ENCODE measurements around the gene ERMARD. TPM values are rescaled to one million over a fixed set of nuclear protein-coding genes. Genes with fewer than 3 reads are reported as not detected.

The ERMARD gene
- total RNA-seq, 1 experiment from 2014 or later: 13.6 TPM

GRCh38 chr6:169766921-169767736 is 15.7 kb downstream of the ERMARD start:
- H2BK12ac ChIP-seq (ENCODE audit: insufficient read length, low read depth, low read length): no peak overlapping the region
- no peaks in the 10 kb centered on the region for H3K79me1 ChIP-seq (ENCODE audit: insufficient read depth, low read depth, low read length, poor library complexity, severe bottlenecking)
- H3T11ph ChIP-seq (ENCODE audit: low read length): no peak overlapping the region
- no peaks in the 10 kb centered on the region; the same call in 1 of the 2 replicates for H3K4me1 ChIP-seq (ENCODE audit: insufficient read depth, low read length)
- no peak overlapping the region for H2BK120ac ChIP-seq (ENCODE audit: low read depth, low read length, poor library complexity, severe bottlenecking)
- H2AK5ac ChIP-seq (ENCODE audit: insufficient read length, low read length): no peak overlapping the region
- no peaks in the 10 kb centered on the region for H3K9me3 ChIP-seq (ENCODE audit: control insufficient read depth, low read depth, low read length)
- no peak overlapping the region for H2AFZ ChIP-seq (ENCODE audit: low read length)
- no peak overlapping the region for H3K27ac ChIP-seq (ENCODE audit: insufficient read length, low read depth, low read length)
- H2BK15ac ChIP-seq (ENCODE audit: low read depth, low read length): no peak overlapping the region
- H3K18ac ChIP-seq (ENCODE audit: insufficient read length, low read depth, low read length): no peak overlapping the region
- no peak overlapping the region for H2BK5ac ChIP-seq (ENCODE audit: insufficient read length, low read length)
- no peak overlapping the region for H3K56ac ChIP-seq (ENCODE audit: insufficient read length, low read depth, low read length)
- no peak overlapping the region for H3K23ac ChIP-seq (ENCODE audit: insufficient read length, low read depth, low read length)
- no peak overlapping the region for H4K5ac ChIP-seq (ENCODE audit: insufficient read length, low read depth, low read length)
- no peaks in the 10 kb centered on the region for H4K20me1 ChIP-seq (ENCODE audit: control insufficient read depth, insufficient read depth, insufficient read length)
- no CpG with 5 or more reads among the region's 13 CpGs for WGBS (ENCODE audit: extremely low coverage, insufficient read length, low lambda C conversion rate)
- no peak for DNase-seq
- H3K9ac ChIP-seq (ENCODE audit: extremely low read depth, insufficient read length, low read length): no peak overlapping the region
- no peak overlapping the region for H3K4ac ChIP-seq (ENCODE audit: low read depth, low read length)
- no peaks in the 10 kb centered on the region for H3K27me3 ChIP-seq (ENCODE audit: insufficient read depth, low read length)
- TF ChIP-seq, protein P1, sequence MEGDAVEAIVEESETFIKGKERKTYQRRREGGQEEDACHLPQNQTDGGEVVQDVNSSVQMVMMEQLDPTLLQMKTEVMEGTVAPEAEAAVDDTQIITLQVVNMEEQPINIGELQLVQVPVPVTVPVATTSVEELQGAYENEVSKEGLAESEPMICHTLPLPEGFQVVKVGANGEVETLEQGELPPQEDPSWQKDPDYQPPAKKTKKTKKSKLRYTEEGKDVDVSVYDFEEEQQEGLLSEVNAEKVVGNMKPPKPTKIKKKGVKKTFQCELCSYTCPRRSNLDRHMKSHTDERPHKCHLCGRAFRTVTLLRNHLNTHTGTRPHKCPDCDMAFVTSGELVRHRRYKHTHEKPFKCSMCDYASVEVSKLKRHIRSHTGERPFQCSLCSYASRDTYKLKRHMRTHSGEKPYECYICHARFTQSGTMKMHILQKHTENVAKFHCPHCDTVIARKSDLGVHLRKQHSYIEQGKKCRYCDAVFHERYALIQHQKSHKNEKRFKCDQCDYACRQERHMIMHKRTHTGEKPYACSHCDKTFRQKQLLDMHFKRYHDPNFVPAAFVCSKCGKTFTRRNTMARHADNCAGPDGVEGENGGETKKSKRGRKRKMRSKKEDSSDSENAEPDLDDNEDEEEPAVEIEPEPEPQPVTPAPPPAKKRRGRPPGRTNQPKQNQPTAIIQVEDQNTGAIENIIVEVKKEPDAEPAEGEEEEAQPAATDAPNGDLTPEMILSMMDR (conservative IDR thresholded peaks at IDR 0.05): no peak
- Mint-ChIP-seq H3K4me1 (peaks cover 0 to 3% of the 10 kb centered on the region in 2 experiments; a peak in 1 of 4 replicates), H3K9me3 (no peaks in the 10 kb centered on the region), H3K27me3 (ENCODE audit: low read depth) (no peaks in the 10 kb centered on the region; the same call in 1 of the 2 replicates), H3K36me3 (ENCODE audit: insufficient read depth in 1 of 3, low read depth in 3 of 3) (peaks cover 2 to 44% (median 34%) of the 10 kb centered on the region in 3 experiments; a peak in 5 of 7 replicates), H3K4me3 (no peak overlapping the region), H3K27ac (no peak overlapping the region)
- no peaks in the 10 kb centered on the region for H3K79me2 ChIP-seq (ENCODE audit: insufficient read depth, low read length)
- no peak overlapping the region for H4K91ac ChIP-seq (ENCODE audit: insufficient read length, low read depth, low read length)
- no peaks in the 10 kb centered on the region for H3K23me2 ChIP-seq (ENCODE audit: insufficient read length, low read depth, low read length, poor library complexity, severe bottlenecking)
- no peak overlapping the region for H4K8ac ChIP-seq (replicated peaks; ENCODE audit: insufficient read length, low read depth, low read length)
- H3K14ac ChIP-seq (ENCODE audit: insufficient read depth, low read length): no peak overlapping the region
- H3K4me2 ChIP-seq (ENCODE audit: insufficient read depth, insufficient read length, low read length): no peak overlapping the region
- no peak overlapping the region for H2BK20ac ChIP-seq (ENCODE audit: low read depth, low read length, poor library complexity, severe bottlenecking)
